Activated CD4-positive, alpha-beta T cell treated with anti-CD3 and anti-CD28 coated beads, Interleukin-2, amount 10 ng/mL, durations not matched to agents 24 days and 14 days (primary cell): ENCODE measurements around the gene C11orf91. TPM values are rescaled to one million over a fixed set of nuclear protein-coding genes. Genes with fewer than 3 reads are reported as not detected.
"Not testable (repeated sequence)": the region's sequence is repeated elsewhere in the genome, so short reads cannot be mapped to it uniquely, and the experiment has no call there.

Experiments used
- DNase-seq: peaks from one replicate; pipeline ENCODE4 v3.0.0; 2022
- H3K27ac Mint-ChIP-seq: one replicate; pipeline ENCODE4 v1.8.0; 2022; ENCODE audit warnings: mild to moderate bottlenecking, mixed read lengths
- H3K27me3 Mint-ChIP-seq: one replicate; pipeline ENCODE4 v1.8.0; 2022; ENCODE audit warnings: mixed read lengths
- H3K36me3 Mint-ChIP-seq: one replicate; pipeline ENCODE4 v1.8.0; 2022; ENCODE audit warnings: low read depth, mild to moderate bottlenecking, mixed read lengths
- H3K4me1 Mint-ChIP-seq: one replicate; pipeline ENCODE4 v1.8.0; 2021; ENCODE audit warnings: mixed read lengths
- H3K4me3 Mint-ChIP-seq: one replicate; pipeline ENCODE4 v1.8.0; 2022; ENCODE audit warnings: mild to moderate bottlenecking, moderate library complexity, mixed read lengths
- H3K9me3 Mint-ChIP-seq: one replicate; pipeline ENCODE4 v1.8.0; 2021; ENCODE audit warnings: mixed read lengths
- intact Hi-C: fragments of 100-400 bp; cut with micrococcal nuclease; formaldehyde crosslinking; loops from one replicate; pipeline ENCODE4 v1.15.1; 2023
- total RNA-seq: library from RNA; stranded (reverse); gene quantifications from 2 replicates; pipeline ENCODE4 v1.2.3, GENCODE V29; 2022

Gene C11orf91
- total RNA-seq, 1 donor from 2014 or later, result 0.51 TPM

GRCh38 chr11:33713151-33713855, 12.7 kb upstream of the C11orf91 start:
- peaks cover 36% of the 10 kb centered on the region for H3K36me3 Mint-ChIP-seq
- H3K9me3 Mint-ChIP-seq, result no peaks in the 10 kb centered on the region
- H3K4me3 Mint-ChIP-seq, result no peak overlapping the region

GRCh38 chr11:33712436-33712835, 11.8 kb upstream of the C11orf91 start:
- H3K27me3 Mint-ChIP-seq, result no peaks in the 10 kb centered on the region
- intact Hi-C loops, result no loop called here

More at GRCh38 chr11:33713151-33713855, 12.7 kb upstream of the C11orf91 start:
- Mint-ChIP-seq H3K4me1 (peaks cover 3% of the 10 kb centered on the region), H3K27me3 (no peaks in the 10 kb centered on the region), H3K27ac (no peak overlapping the region)
- DNase-seq, result no peak
- intact Hi-C loops, result no loop called here

GRCh38 chr11:33709466-33709865, 8.8 kb upstream of the C11orf91 start:
- no peak overlapping the region for H3K27ac Mint-ChIP-seq
- peaks cover 15% of the 10 kb centered on the region for H3K4me1 Mint-ChIP-seq
- H3K36me3 Mint-ChIP-seq, result peaks cover 37% of the 10 kb centered on the region
- no peak for DNase-seq
- no peaks in the 10 kb centered on the region for H3K9me3 Mint-ChIP-seq
- intact Hi-C loops, result no loop called here
- H3K4me3 Mint-ChIP-seq, result no peak overlapping the region
- no peaks in the 10 kb centered on the region for H3K27me3 Mint-ChIP-seq

More at GRCh38 chr11:33712436-33712835, 11.8 kb upstream of the C11orf91 start:
- peaks cover 38% of the 10 kb centered on the region for H3K36me3 Mint-ChIP-seq
- H3K9me3 Mint-ChIP-seq, result no peaks in the 10 kb centered on the region
- H3K27ac Mint-ChIP-seq, result no peak overlapping the region
- H3K4me1 Mint-ChIP-seq, result peaks cover 3% of the 10 kb centered on the region
- no peak overlapping the region for H3K4me3 Mint-ChIP-seq
- DNase-seq, result no peak

GRCh38 chr11:33708985-33709384, 8.4 kb upstream of the C11orf91 start:
- intact Hi-C loops, result no loop called here
- Mint-ChIP-seq H3K27me3 (no peaks in the 10 kb centered on the region), H3K9me3 (no peaks in the 10 kb centered on the region), H3K27ac (no peak overlapping the region), H3K4me3 (no peak overlapping the region), H3K36me3 (peaks cover 34% of the 10 kb centered on the region), H3K4me1 (peaks cover 15% of the 10 kb centered on the region)
- DNase-seq, result no peak

- H3K27ac Mint-ChIP-seq, DNase-seq, H3K4me3 Mint-ChIP-seq, H3K27me3 Mint-ChIP-seq, H3K9me3 Mint-ChIP-seq, intact Hi-C loops: not testable (repeated sequence)
- H3K4me1 Mint-ChIP-seq, result peaks cover 15% of the 10 kb centered on the region
- peaks cover 34% of the 10 kb centered on the region for H3K36me3 Mint-ChIP-seq
Measured at GRCh38 chr11:33707831-33708230, 7.2 kb upstream of the C11orf91 start.

- intact Hi-C loops, result no loop called here
- H3K9me3 Mint-ChIP-seq, result no peaks in the 10 kb centered on the region
Measured at GRCh38 chr11:33706966-33707365, 6.3 kb upstream of the C11orf91 start.

GRCh38 chr11:33706546-33706945, 5.9 kb upstream of the C11orf91 start:
- intact Hi-C loops, result no loop called here
- DNase-seq, result no peak
- Mint-ChIP-seq H3K27me3 (no peaks in the 10 kb centered on the region), H3K36me3 (peaks cover 30% of the 10 kb centered on the region), H3K4me1 (peaks cover 16% of the 10 kb centered on the region), H3K27ac (no peak overlapping the region), H3K9me3 (no peaks in the 10 kb centered on the region), H3K4me3 (peak overlapping the region; percentile 12)

More at GRCh38 chr11:33706966-33707365, 6.3 kb upstream of the C11orf91 start:
- H3K4me1 Mint-ChIP-seq, result peaks cover 15% of the 10 kb centered on the region
- H3K36me3 Mint-ChIP-seq, result peaks cover 30% of the 10 kb centered on the region
- no peaks in the 10 kb centered on the region for H3K27me3 Mint-ChIP-seq
- H3K27ac Mint-ChIP-seq, result no peak overlapping the region
- no peak overlapping the region for H3K4me3 Mint-ChIP-seq
- DNase-seq, result no peak

- H3K27me3 Mint-ChIP-seq, result peaks cover under 1% of the 10 kb centered on the region
- peaks cover 19% of the 10 kb centered on the region for H3K36me3 Mint-ChIP-seq
- no peak overlapping the region for H3K4me3 Mint-ChIP-seq
- peaks cover 28% of the 10 kb centered on the region for H3K4me1 Mint-ChIP-seq
- H3K9me3 Mint-ChIP-seq, result no peaks in the 10 kb centered on the region
- no peak overlapping the region for H3K27ac Mint-ChIP-seq
- intact Hi-C loops, result no loop called here
- peak; percentile 45 for DNase-seq
Measured at GRCh38 chr11:33704240-33705002, 3.8 kb upstream of the C11orf91 start.

GRCh38 chr11:33703788-33704187, 3.2 kb upstream of the C11orf91 start:
- DNase-seq, result no peak
- H3K9me3 Mint-ChIP-seq, result no peaks in the 10 kb centered on the region
- H3K4me3 Mint-ChIP-seq, result no peak overlapping the region
- intact Hi-C loops, result no loop called here
- peaks cover 27% of the 10 kb centered on the region for H3K4me1 Mint-ChIP-seq
- H3K36me3 Mint-ChIP-seq, result peaks cover 13% of the 10 kb centered on the region
- H3K27me3 Mint-ChIP-seq, result peaks cover 3% of the 10 kb centered on the region
- H3K27ac Mint-ChIP-seq, result no peak overlapping the region

GRCh38 chr11:33703234-33703633, 2.6 kb upstream of the C11orf91 start:
- Mint-ChIP-seq H3K27me3 (peaks cover 5% of the 10 kb centered on the region), H3K27ac (no peak overlapping the region), H3K4me1 (peaks cover 25% of the 10 kb centered on the region), H3K36me3 (peaks cover 8% of the 10 kb centered on the region), H3K4me3 (no peak overlapping the region), H3K9me3 (no peaks in the 10 kb centered on the region)
- intact Hi-C loops, result no loop called here
- no peak for DNase-seq

GRCh38 chr11:33701302-33702230, 940 bp upstream of the C11orf91 start:
- H3K9me3 Mint-ChIP-seq, result no peaks in the 10 kb centered on the region
- H3K27ac Mint-ChIP-seq, result peak overlapping the region; percentile 68
- H3K4me1 Mint-ChIP-seq, result peaks cover 24% of the 10 kb centered on the region
- H3K4me3 Mint-ChIP-seq, result peak overlapping the region; percentile 92
- peaks cover 2% of the 10 kb centered on the region for H3K36me3 Mint-ChIP-seq
- peak; percentile 56 for DNase-seq
- intact Hi-C loops, result loop anchor here (2.0 kb wide), 1 partner anchor 21 kb away; no protein-coding TSS in a partner anchor
- peaks cover 18% of the 10 kb centered on the region for H3K27me3 Mint-ChIP-seq

- no peak for DNase-seq
Measured at GRCh38 chr11:33700063-33700501, 544 bp downstream of the C11orf91 start.

GRCh38 chr11:33699515-33700062, 1.0 kb downstream of the C11orf91 start:
- H3K4me3 Mint-ChIP-seq, result peak overlapping the region; percentile 92
- DNase-seq, result no peak
- peaks cover 26% of the 10 kb centered on the region for H3K27me3 Mint-ChIP-seq
- intact Hi-C loops, result loop anchor here (1.0 to 2.0 kb wide), 3 partner anchors 23 to 75 kb away; partner anchors contain the start of genes CD59 and FBXO3
- H3K4me1 Mint-ChIP-seq, result peaks cover 20% of the 10 kb centered on the region
- no peaks in the 10 kb centered on the region for H3K36me3 Mint-ChIP-seq
- no peaks in the 10 kb centered on the region for H3K9me3 Mint-ChIP-seq
- peak overlapping the region; percentile 55 for H3K27ac Mint-ChIP-seq

More at GRCh38 chr11:33700063-33700501, 544 bp downstream of the C11orf91 start:
- Mint-ChIP-seq H3K9me3 (no peaks in the 10 kb centered on the region), H3K27ac (peak overlapping the region; percentile 55), H3K27me3 (peaks cover 26% of the 10 kb centered on the region), H3K4me1 (peaks cover 20% of the 10 kb centered on the region), H3K36me3 (no peaks in the 10 kb centered on the region), H3K4me3 (peak overlapping the region; percentile 92)
- intact Hi-C loops, result loop anchor here (1.0 to 2.0 kb wide), 3 partner anchors 23 to 74 kb away; partner anchors contain the start of genes CD59 and FBXO3
